RPMI8226 (cell line): Measurements from ENCODE around the gene CDHR3.

ENCODE experiments used
- DNase-seq: peaks from one replicate; pipeline ENCODE4 v3.0.0-alpha.2; 2015

The CDHR3 gene

GRCh38 chr7:106069471-106070200, 106.6 kb downstream of the CDHR3 start:
- peak; percentile 51 for DNase-seq

DNA sequence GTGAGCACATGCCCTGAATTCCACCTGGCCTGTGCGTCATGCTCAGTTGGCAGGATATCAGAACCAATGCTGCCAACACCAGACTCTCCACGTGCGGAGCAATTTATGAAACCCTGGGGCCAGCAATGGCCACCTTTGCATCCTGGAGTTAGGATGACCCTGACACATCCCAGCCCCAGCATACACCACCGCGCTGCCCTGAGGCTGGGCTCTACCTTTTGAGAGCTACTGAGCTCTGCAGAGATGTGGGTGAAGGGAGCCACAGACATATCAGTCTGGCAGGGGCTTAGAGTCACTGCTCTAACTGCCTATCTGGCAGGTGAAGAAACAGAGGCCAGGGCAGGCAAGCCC, 107.1 kb downstream of the CDHR3 start:
- DNase-seq, result no peak

GRCh38 chr7:106070567-106071254, 107.6 kb downstream of the CDHR3 start:
- DNase-seq, result peak; percentile 1

DNA sequence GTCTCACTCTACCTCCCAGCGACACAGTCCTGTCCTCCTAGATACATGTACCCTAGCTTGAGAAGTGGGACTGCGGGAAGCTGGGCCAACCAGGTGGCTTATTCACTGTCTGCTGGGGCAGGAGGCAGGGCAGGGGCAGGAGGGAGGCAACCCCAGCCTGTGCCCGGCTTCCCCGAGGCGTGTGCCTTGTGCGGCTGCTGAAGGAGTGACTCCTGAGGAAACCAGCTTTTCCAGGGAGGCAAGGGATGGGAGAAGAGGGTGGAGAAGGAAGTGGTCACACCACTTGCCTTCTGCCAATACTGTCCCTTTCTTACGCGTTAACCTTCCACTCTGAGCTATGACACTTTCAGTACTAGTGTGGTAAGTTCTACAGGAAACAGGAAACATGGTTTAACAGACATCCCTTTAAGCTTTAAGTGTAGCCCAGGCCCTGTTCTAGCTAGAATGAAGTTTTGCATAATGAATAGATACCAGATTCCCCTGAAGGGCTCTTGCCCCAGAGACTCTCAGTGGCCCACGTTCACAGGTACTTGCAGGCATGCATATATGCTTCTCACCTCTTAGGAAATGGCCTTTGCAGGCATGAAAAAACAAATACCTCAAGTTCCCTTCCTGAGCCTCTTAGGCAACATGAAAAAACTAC, 108.4 kb downstream of the CDHR3 start:
- DNase-seq, result peak; percentile 49

- no peak for DNase-seq
Observed at GRCh38 chr7:106071999-106072714, 109.1 kb downstream of the CDHR3 start.

DNA sequence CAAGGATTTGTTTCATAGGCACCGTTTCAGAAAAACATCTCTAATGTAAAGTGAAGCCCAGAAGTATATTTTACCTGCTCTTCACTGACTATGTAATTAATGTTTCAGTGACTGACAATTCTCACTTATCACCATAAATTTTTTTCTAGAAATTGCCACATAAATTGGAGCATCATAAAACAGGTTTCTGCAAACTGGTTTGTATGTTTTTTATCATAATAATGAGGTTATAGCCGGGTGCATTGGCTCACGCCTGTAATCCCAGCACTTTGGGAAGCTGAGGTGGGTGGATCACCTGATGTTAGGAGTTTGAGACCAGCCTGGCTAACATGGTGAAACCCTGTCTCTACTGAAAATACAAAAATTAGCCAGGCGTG, 109.6 kb downstream of the CDHR3 start:
- DNase-seq, result no peak

DNA sequence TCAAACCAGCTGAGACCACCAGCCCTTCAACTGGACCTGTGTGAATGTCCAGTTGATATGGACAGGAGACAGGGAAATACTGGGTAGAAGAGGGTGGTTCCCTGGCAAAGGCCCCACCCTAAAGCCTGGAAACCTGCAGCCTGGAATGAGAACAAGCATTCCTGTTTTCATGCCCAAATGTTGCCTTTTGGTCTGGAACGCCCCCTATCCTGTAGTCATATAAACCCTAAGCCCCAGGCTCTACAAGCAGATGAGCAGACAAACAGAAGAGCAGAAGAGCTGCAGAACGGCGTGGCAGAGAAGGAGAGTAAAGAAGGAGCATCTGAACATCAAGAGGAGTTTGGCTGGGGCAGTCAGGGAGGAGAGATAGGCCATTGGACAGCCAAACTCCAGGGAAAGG, 110.6 kb downstream of the CDHR3 start:
- DNase-seq, result no peak

DNA sequence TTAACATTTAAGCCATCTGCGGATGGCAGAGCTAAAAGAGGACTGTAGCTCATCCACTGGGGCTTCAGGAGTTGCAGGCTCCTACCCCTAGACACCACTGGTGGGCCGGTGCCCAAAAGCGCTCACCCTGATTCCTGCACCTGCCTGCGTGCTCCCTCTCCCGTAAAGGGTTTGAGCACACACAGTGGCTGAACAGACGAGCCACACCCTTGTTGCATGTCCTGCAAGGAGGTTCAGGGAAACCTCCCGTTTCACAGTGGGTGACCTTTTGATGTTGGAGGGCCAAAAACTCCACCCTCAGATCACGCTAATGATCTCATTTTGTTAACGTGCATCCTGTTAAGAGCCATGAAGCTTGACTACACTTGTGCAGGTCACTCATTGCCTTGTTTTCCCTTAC, 111.2 kb downstream of the CDHR3 start:
- no peak for DNase-seq

GRCh38 chr7:106075937-106076336, 112.9 kb downstream of the CDHR3 start:
- no peak for DNase-seq

GRCh38 chr7:106076537-106076936, 113.5 kb downstream of the CDHR3 start:
- no peak for DNase-seq

- DNase-seq, result no peak
Observed at GRCh38 chr7:106080300-106080987, 117.4 kb downstream of the CDHR3 start.

- no peak for DNase-seq
Observed at GRCh38 chr7:106082087-106082854, 119.2 kb downstream of the CDHR3 start.
